GM19023 (cell line): Measurements from ENCODE around the gene SYCN.

Experiments used
- ATAC-seq: cut with Tn5 transposase; IDR thresholded peaks from one replicate; pipeline ENCODE4 v1.9.1; 2021; ENCODE audit warnings: mild to moderate bottlenecking, moderate library complexity; ENCODE audit not compliant: unreplicated experiment

SYCN gene

GRCh38 chr19:39157275-39157996 is 46.6 kb downstream of the SYCN start:
- ATAC-seq: no peak

GRCh38 chr19:39156326-39157230 is 47.5 kb downstream of the SYCN start:
- ATAC-seq: no peak

GRCh38 chr19:39155741-39156140 is 48.3 kb downstream of the SYCN start:
- ATAC-seq: no peak

GRCh38 chr19:39155114-39155700 is 48.9 kb downstream of the SYCN start:
- ATAC-seq: no peak

- no peak for ATAC-seq
These were observed 49.4 kb downstream of the SYCN start for GRCh38 chr19:39154629-39155100.

- no peak for ATAC-seq
These were observed 49.9 kb downstream of the SYCN start for GRCh38 chr19:39154100-39154628.
